ENCODE measurements around the gene TBC1D5.

GRCh38 chr3:17207979-17208378 is 534.5 kb downstream of the TBC1D5 start:
- TF ChIP-seq CTCF (IDR thresholded peaks at IDR 0.05; ENCODE audit: low read depth, low read length) = no peak
- TF ChIP-seq MAX (IDR thresholded peaks at IDR 0.05; ENCODE audit: low read depth, low read length) = no peak

Measured in NB4 (cell line).